NCI-H345 treated with DMSO at 0.1 percent for 48 hours (cell line): ENCODE results near the gene TMEM255B.
"Not testable (repeated sequence)": the region's sequence is repeated elsewhere in the genome, so short reads cannot be mapped to it uniquely, and the experiment has no call there.

Experiments
- DNase-seq: peaks from one replicate; lab custom pipeline; 2025; ENCODE audit not compliant: unreplicated experiment; lab: John Stamatoyannopoulos, UW

TMEM255B gene

GRCh38 chr13:113748101-113748861, 10.7 kb upstream of the TMEM255B start:
- DNase-seq, result no peak

- DNase-seq, result no peak
Observed at GRCh38 chr13:113748862-113749451, 10.1 kb upstream of the TMEM255B start.

GRCh38 chr13:113749507-113749906, 9.5 kb upstream of the TMEM255B start:
- DNase-seq, result no peak

GRCh38 chr13:113749967-113750366, 9.1 kb upstream of the TMEM255B start:
- DNase-seq, result no peak

GRCh38 chr13:113750554-113751399, 8.2 kb upstream of the TMEM255B start:
- no peak for DNase-seq

- no peak for DNase-seq
Observed at GRCh38 chr13:113751491-113751890, 7.5 kb upstream of the TMEM255B start.

GRCh38 chr13:113752211-113752986, 6.6 kb upstream of the TMEM255B start:
- not testable (repeated sequence) for DNase-seq

GRCh38 chr13:113753171-113753570, 5.9 kb upstream of the TMEM255B start:
- no peak for DNase-seq

GRCh38 chr13:113754242-113754641, 4.8 kb upstream of the TMEM255B start:
- no peak for DNase-seq

GRCh38 chr13:113754691-113755090, 4.3 kb upstream of the TMEM255B start:
- DNase-seq, result no peak

GRCh38 chr13:113756441-113757097, 2.5 kb upstream of the TMEM255B start:
- no peak for DNase-seq

GRCh38 chr13:113759525-113760137, 605 bp downstream of the TMEM255B start:
- DNase-seq, result no peak

GRCh38 chr13:113761136-113761535, 2.1 kb downstream of the TMEM255B start:
- no peak for DNase-seq

GRCh38 chr13:113762075-113762474, 3.0 kb downstream of the TMEM255B start:
- DNase-seq, result no peak

GRCh38 chr13:113762538-113762937, 3.5 kb downstream of the TMEM255B start:
- no peak for DNase-seq

- DNase-seq, result no peak
Observed at GRCh38 chr13:113763254-113763653, 4.2 kb downstream of the TMEM255B start.

- no peak for DNase-seq
Observed at GRCh38 chr13:113763961-113764792, 5.2 kb downstream of the TMEM255B start.

GRCh38 chr13:113764793-113765563, 6.0 kb downstream of the TMEM255B start:
- no peak for DNase-seq

- DNase-seq, result no peak
Observed at GRCh38 chr13:113765564-113765910, 6.5 kb downstream of the TMEM255B start.
